GM18502 (cell line): Measurements from ENCODE around the gene EYA2.
"Not testable (repeated sequence)": the region's sequence is repeated elsewhere in the genome, so short reads cannot be mapped to it uniquely, and the experiment has no call there.

Experiments
- ATAC-seq: cut with Tn5 transposase; IDR thresholded peaks from one replicate; pipeline ENCODE4 v1.9.1; 2021; ENCODE audit warnings: mild to moderate bottlenecking; ENCODE audit not compliant: unreplicated experiment, poor library complexity

Gene EYA2

GRCh38 chr20:47187450-47188195 is 293.0 kb downstream of the EYA2 start:
- no peak for ATAC-seq

- no peak for ATAC-seq
These were observed 293.9 kb downstream of the EYA2 start for GRCh38 chr20:47188540-47188939.

GRCh38 chr20:47189060-47189459 is 294.4 kb downstream of the EYA2 start:
- no peak for ATAC-seq

- no peak for ATAC-seq
These were observed 296.5 kb downstream of the EYA2 start for GRCh38 chr20:47191074-47191673.

GRCh38 chr20:47191956-47192355 is 297.3 kb downstream of the EYA2 start:
- ATAC-seq = no peak

GRCh38 chr20:47195573-47195972 is 300.9 kb downstream of the EYA2 start:
- no peak for ATAC-seq

GRCh38 chr20:47196091-47197081 is 301.7 kb downstream of the EYA2 start:
- ATAC-seq = peak; percentile 48

GRCh38 chr20:47198254-47198671 is 303.6 kb downstream of the EYA2 start:
- no peak for ATAC-seq

GRCh38 chr20:47198996-47199552 is 304.4 kb downstream of the EYA2 start:
- no peak for ATAC-seq

- ATAC-seq = no peak
These were observed 306.6 kb downstream of the EYA2 start for GRCh38 chr20:47201074-47201730.

GRCh38 chr20:47202733-47203667 is 308.4 kb downstream of the EYA2 start:
- no peak for ATAC-seq

- no peak for ATAC-seq
These were observed 309.6 kb downstream of the EYA2 start for GRCh38 chr20:47204008-47204849.

GRCh38 chr20:47204850-47205122 is 310.1 kb downstream of the EYA2 start:
- ATAC-seq = not testable (repeated sequence)

- ATAC-seq = no peak
These were observed 311.0 kb downstream of the EYA2 start for GRCh38 chr20:47205577-47206123.

- not testable (repeated sequence) for ATAC-seq
These were observed 311.9 kb downstream of the EYA2 start for GRCh38 chr20:47206552-47206951.

GRCh38 chr20:47206962-47207641 is 312.5 kb downstream of the EYA2 start:
- ATAC-seq = no peak

GRCh38 chr20:47208534-47209174 is 314.0 kb downstream of the EYA2 start:
- no peak for ATAC-seq
